GM23248 (cell line): ENCODE results near the gene ZNF160.

Source experiments
- EZH2 ChIP-seq: fragments of 200-600 bp; sonication (generic); IDR thresholded peaks from 2 replicates; pipeline ENCODE4 v1.6.1; 2018; ENCODE audit warnings: antibody characterized with exemption, mild to moderate bottlenecking; ENCODE audit not compliant: insufficient read depth, poor library complexity, severe bottlenecking
- EZH2phosphoT487 ChIP-seq: fragments of 200-600 bp; sonication (generic); IDR thresholded peaks from 2 replicates; pipeline ENCODE4 v1.6.1; 2018; ENCODE audit warnings: antibody characterized with exemption, moderate library complexity, mild to moderate bottlenecking, low read depth; ENCODE audit not compliant: insufficient read depth

- TF ChIP-seq EZH2 (no peak), EZH2phosphoT487 (no peak)
Measured at GRCh38 chr19:53147645-53148044, 44.4 kb upstream of the ZNF160 start.
